Right lobe of liver (tissue), 4 donors: Measurements from ENCODE around the gene PKIB.

ENCODE experiments used
- CTCF ChIP-seq, 4 donors: fragments of 200-600 bp in 3 of 4; fragments of 450-650 bp in 1 of 4; IDR thresholded peaks; one replicate each; pipeline versions ENCODE4 v1.5.1 to v1.8.0; 2016 to 2022; ENCODE audit warnings: antibody characterized with exemption in 4 of 4, mild to moderate bottlenecking in 2 of 4
- POLR2A ChIP-seq: fragments of 450-650 bp; IDR thresholded peaks from one replicate; pipeline ENCODE4 v1.6.1; 2017; ENCODE audit warnings: antibody characterized with exemption, mild to moderate bottlenecking
- donor health status: DM: no; HTN: no; CAD: no.
- donor health status: DM: no; HTN: no; CAD: no.
- donor health status: DM: no; HTN: yes; CAD: no.

GRCh38 chr6:122747573-122747972 lies 137.4 kb downstream of the PKIB start:
- TF ChIP-seq POLR2A: no peak
- no peak for TF ChIP-seq CTCF (IDR thresholded peaks at IDR 0.05)
